ENCODE data around the gene ARFGAP1.

The ARFGAP1 gene

GRCh38 chr20:63314566-63315239 is 42.1 kb downstream of the ARFGAP1 start:
- in situ Hi-C loops (cut with MboI; ENCODE audit: low sequenced_read_pairs, unreplicated experiment) = no loop called here
- TF ChIP-seq CTCF (IDR thresholded peaks at IDR 0.05; ENCODE audit: borderline replicate concordance, control extremely low read depth, extremely low read depth, insufficient read depth, missing control alignments) = no peak
- no peak for DNase-seq (ENCODE audit: low spot score)

DNA sequence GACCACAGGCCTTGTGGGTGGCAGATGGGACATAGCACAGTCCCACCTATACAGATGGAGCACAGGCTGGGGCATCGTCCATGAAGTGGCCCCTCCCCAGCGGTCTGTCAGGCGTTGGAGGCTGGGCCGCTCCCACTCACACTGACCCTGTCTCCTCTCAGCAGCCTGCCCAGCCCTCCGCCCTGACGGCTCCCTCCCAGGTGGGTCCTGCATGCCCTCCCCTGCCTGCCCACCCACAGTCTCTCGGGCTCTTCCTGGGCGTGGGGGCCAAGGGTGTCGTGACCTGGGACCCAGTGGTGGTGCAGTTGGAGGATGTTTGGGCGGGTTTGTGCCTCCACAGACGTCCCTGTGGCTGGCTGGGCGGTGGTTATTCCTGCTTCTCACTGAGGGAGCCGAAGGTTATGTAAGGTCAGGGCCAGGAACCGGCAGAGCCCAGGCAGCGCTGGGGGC is 42.7 kb downstream of the ARFGAP1 start:
- no peak for TF ChIP-seq CTCF (IDR thresholded peaks at IDR 0.05; ENCODE audit: borderline replicate concordance, control extremely low read depth, extremely low read depth, insufficient read depth, missing control alignments)
- no peak for DNase-seq (ENCODE audit: low spot score)

GRCh38 chr20:63315731-63316491 is 43.3 kb downstream of the ARFGAP1 start:
- no peak for DNase-seq (ENCODE audit: low spot score)
- TF ChIP-seq CTCF (IDR thresholded peaks at IDR 0.05; ENCODE audit: borderline replicate concordance, control extremely low read depth, extremely low read depth, insufficient read depth, missing control alignments) = no peak
- in situ Hi-C loops (cut with MboI; ENCODE audit: low sequenced_read_pairs, unreplicated experiment) = no loop called here

More for the DNA sequence above, 42.7 kb downstream of the ARFGAP1 start:
- in situ Hi-C loops (cut with MboI; ENCODE audit: low sequenced_read_pairs, unreplicated experiment) = no loop called here

GRCh38 chr20:63316502-63316921 is 43.9 kb downstream of the ARFGAP1 start:
- no peak for TF ChIP-seq CTCF (IDR thresholded peaks at IDR 0.05; ENCODE audit: borderline replicate concordance, control extremely low read depth, extremely low read depth, insufficient read depth, missing control alignments)
- in situ Hi-C loops (cut with MboI; ENCODE audit: low sequenced_read_pairs, unreplicated experiment) = no loop called here
- no peak for DNase-seq (ENCODE audit: low spot score)

DNA sequence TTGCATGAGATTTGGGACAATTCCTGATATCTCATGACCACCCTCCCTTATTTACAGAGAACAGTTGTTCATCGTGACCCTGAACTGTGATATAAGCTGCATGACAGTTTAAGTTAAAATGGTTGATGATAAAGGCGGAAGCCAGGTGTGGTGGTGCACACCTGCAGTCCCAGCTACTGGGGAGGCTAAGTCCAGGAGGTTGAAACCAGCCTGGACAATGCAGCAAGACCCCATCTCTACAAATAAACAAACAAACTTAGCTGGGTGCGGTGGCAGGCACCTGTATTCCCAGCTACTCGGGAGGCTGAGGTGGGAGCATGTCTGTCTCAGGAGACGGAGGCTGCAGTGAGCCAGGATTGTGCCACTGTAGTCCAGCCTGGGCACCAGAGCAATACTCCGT is 44.4 kb downstream of the ARFGAP1 start:
- in situ Hi-C loops (cut with MboI; ENCODE audit: low sequenced_read_pairs, unreplicated experiment) = no loop called here
- no peak for DNase-seq (ENCODE audit: low spot score)
- no peak for TF ChIP-seq CTCF (IDR thresholded peaks at IDR 0.05; ENCODE audit: borderline replicate concordance, control extremely low read depth, extremely low read depth, insufficient read depth, missing control alignments)

- no peak for TF ChIP-seq CTCF (IDR thresholded peaks at IDR 0.05; ENCODE audit: borderline replicate concordance, control extremely low read depth, extremely low read depth, insufficient read depth, missing control alignments)
- in situ Hi-C loops (cut with MboI; ENCODE audit: low sequenced_read_pairs, unreplicated experiment) = no loop called here
- no peak for DNase-seq (ENCODE audit: low spot score)
These were observed 45.1 kb downstream of the ARFGAP1 start for GRCh38 chr20:63317601-63318291.
